NCI-H446 (cell line): ENCODE measurements around the gene ZNF668.
"Not testable (repeated sequence)": the region's sequence is repeated elsewhere in the genome, so short reads cannot be mapped to it uniquely, and the experiment has no call there.

Experiments used
- DNase-seq, 2 experiments: peaks; one replicate each; lab custom pipeline; 2025; lab: John Stamatoyannopoulos, UW

Gene ZNF668

DNA sequence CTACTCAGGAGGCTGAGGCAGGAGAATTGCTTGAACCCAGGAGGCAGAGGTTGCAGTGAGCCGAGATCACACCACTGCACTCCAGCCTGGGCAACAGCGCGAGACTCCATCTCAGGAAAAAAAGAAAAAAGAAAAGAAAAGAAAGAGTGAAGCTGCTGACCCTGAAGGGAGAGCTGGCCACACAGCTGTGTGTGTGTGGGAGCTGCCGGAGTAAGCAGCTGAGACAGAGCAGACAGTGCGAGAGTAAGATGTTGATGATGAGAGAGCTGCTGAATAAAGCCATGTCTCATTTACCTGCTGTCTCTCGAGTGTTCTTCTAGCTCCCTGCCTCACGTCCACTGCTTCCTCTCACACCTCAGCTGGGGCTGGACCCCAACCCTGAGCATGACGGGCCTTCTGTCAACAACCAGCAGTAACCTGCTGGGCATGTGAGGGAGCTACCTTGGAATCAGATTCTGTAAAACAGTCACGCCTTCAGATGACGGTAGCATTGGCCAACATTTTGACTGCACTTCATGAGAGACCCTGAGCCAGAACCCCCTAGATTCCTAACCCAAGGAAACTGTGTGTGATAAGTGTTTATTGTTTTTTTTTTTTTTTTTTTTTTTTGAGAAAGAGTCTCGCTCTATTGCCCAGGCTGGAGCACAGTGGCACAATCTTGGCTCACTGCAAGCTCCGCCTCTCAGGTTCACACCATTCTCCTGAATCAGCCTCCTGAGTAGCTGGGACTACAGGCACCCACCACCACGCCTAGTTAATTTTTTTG lies 27.0 kb upstream of the ZNF668 start:
- not testable (repeated sequence) for DNase-seq

DNA sequence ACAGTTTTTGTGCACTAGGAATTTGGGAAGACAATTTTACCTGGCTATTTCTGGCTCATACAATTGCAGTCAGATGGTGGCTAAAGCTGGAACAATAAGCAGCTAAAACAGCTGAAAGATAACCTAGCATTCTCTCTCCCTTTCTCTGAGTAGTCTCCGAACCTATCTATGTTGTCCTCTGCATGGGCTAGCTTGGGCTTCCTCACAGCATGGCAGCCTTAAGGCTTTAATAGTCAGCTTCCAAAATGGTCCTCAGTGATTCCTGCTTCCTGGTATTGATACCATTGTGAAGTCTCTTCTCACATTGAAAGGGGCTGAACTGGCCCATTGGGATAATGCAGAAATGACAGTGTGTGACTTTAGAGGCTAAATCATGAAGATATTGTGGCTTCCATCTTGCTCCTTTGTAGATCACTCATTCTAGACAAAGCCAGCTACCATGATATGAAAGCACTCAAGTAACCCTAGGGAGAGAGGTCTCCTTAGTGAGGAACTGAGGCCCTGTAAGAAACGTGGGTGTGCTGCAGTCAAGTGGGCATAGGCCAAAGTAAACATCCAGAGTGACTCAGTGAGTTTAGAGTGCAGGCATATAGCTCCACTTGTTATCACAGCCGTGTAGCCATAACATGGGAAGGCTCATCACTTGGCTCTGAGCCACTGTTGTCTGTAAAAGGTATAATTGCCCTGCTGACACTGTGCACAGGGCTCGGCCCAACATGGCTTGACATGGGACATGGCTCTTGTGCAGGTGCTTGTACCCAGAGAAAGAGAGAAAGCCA lies 26.0 kb upstream of the ZNF668 start:
- no peak for DNase-seq

DNA sequence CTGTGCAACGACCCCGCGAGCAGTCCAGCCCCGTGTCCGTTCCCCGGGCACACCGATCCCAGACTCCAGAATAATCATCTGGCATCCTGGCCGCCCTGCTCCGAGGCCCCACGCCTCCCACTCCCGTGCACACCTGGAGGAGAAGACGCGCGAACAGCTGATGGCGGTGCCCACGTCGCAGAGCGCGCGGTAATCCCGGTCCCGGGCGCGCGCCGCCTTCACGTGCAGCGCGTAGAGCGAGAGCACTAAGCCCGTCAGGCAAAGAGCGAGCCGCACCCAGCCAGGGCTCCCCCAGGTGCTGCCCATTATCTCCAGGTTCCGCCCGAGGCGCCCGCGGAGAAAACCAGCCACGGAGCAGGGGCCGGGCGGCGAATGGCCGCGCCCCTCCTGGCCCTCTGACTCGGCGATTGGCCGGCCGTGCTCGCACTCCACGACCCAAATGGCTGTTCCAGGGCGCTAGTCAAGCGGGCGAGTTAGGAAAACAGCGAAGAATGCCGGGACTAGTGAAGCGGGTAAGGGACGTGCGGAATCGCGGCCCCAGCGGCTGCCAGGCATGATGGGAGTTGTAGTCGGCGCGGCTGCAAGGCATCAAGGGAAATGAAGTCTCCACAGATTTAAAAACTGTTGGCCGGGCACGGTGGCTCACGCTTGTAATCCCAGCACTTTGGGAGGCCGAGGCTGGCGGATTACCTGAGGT lies 20.5 kb upstream of the ZNF668 start, which contains the start of gene VKORC1:
Gene VKORC1, minus strand, starts transcription at position 374 of the 697 bp plus-strand sequence. Its CDS starts 68 bp downstream, at position 306.
- peak; percentile 93 to 96 for DNase-seq

DNA sequence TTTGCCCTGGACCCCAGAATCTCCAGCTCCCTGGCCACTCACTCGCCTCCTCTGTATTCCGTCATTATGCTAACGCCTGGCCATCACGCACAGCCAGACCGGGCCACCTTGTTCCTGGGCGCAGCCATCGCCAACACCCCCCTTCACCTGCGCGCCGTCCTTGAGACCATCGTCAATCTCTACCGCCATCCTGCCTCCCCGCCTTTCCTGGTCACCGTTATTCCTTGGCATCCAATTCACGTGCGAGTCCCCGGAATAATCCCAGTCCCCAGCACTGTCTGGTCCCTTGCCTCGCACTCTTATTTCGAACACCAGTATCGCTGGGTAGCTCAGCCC lies 20.0 kb upstream of the ZNF668 start:
- no peak for DNase-seq

DNA sequence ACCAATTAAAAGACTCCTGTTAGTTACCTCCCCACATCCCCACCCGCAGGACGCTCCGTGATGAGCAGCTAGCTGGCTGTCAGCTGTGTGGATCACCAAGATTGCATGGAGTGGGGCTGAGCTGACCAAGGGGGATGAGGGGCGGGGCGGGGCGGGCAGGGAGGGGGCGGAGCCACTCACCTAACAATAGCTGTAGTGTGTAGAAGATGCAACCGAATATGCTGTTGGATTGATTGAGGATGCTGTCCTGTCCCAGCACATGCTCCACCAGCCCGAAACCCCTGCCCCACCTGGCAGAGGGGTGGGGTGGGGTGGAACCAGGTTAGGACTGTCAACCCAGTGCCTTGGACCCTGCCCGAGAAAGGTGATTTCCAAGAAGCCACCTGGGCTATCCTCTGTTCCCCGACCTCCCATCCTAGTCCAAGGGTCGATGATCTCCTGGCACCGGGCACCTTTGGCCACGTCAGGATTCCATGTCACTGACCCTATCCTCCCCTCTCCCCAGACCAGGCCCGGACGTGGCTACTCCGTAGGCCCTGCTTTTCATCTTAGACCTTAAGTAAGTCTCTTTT lies 19.2 kb upstream of the ZNF668 start:
- DNase-seq, result no peak

DNA sequence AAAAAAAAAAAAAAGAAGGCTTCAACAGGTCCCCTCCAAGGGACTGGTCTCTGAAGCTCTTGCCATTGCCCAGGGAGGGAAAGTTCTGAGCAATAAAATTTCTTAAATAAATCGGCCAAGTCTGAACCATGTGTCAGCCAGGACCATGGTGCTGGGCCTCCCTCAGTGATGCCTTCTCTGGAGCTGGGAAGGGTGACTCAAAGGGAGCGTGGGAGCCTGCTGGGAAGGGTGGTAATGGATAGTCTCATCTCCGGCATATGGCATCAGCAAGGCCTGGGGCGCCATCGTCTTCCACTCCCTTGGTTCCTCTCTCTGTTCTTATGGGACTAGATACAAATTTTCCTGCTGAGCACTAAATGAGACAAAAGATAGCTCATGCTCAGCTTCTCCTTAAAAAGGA lies 18.3 kb upstream of the ZNF668 start:
- DNase-seq, result no peak

DNA sequence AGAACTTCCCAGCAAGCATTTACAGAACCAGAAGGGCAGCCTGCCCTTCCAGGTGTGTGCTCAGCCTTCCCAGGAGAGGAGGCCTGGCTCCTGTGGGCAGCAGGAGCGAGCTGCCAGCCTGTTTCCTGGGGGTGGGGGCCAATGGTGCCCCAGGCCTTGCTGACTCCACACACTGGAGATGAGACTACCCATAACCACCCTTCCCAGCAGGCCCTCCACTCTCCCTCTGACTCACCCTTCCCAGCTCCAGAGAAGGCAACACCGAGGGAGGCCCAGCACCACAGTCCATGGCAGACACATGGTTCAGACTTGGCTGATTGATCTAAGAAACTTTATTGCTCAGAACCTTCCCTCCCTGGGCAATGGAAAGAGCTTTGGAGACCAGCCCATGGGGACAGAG lies 16.5 kb upstream of the ZNF668 start:
- no peak for DNase-seq

DNA sequence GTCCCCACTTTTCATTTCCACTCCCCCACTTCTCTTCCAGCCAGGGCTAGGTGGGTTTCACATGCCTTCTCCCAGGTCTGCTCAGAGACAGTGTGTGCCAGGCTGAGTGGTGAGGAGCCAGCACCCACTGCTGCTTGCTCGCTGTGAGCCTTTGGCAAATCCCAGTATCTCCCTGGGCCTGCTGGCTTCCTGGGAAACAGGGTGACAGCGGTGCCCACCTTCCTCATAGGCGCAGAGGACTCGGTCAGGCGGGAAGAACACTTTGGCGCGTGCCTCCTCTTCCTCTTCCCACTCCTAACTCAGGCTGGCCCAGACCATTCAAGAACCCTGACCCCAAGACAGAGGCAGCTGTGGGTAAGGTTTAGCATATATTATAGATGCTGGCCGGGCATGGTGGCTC lies 15.2 kb upstream of the ZNF668 start:
- no peak for DNase-seq

DNA sequence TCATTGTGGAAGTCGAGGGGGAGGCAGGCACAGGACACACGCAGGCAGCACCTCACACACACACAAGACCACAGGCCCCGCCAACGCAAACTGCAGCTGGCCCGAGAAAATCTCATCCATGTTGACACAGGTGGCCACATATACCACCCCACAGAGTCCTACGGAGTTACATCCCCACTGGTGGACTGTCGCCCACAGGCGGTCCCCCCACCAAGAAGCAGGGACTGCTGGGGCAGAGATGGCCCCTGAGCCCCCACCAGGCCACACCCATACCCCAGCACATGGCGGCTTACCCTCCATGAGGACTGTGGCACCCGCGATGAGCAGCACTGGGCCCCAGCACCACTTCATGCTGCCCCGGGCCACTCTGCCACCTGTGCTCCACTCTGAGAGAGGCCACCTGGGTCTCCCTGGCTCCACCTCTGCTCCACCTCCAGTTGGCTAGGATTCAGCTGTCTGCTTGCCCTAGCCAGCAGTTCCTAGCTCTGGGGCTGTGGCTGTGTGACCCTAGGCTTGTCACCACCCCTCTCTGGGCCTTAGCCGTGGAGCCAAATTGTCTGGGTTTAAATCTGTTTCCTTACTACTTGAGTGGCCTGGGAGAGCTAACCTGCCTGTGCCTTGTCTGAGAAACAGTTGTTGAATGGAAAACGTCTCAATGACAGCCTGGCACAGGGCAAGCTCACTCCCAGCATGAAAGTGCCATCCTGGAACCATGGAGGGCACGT lies 14.6 kb upstream of the ZNF668 start, which contains the start of gene PRSS53:
Gene PRSS53, minus strand, starts transcription at position 485 of the 725 bp plus-strand sequence. Its CDS starts 134 bp downstream, at position 351.
- DNase-seq, result no peak

DNA sequence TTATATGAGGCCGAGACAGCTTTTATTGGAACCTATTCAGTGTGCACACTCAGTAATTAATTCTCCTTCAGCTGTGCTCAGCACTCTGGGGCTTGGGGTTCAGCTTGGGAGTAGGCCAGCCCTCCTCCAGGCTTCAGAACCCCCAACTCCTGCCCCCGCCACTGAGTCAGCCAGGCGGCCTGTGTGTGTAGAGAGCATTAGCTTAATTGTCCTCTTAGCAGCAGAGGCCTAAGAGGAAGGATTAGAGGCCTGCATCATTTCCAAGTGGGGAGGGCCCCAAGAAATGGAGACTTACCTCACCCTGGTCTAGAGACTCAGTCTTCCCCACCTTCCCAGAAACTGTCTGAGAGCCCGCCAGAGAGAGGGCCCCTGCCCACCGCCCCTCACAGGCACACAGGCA lies 13.9 kb upstream of the ZNF668 start:
- no peak for DNase-seq

DNA sequence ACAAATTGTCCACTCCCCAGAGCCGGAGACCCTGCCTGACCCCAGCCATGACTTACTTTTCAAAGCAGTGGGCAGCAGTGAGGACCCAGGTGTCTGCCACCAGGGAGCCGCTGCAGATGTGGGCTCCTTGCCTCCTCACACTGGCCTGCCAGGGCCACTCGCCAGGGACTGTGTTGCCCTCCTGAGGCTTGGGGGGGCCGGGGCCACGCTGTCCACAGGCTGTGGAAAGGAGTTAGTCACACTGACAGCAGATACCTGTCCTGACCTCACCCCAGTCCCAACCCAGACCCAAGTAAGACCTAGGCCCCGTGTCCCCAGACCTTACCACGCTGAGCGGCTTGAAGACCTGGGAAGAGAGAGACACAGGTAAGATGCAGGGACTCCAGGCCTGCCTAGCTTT lies 13.4 kb upstream of the ZNF668 start:
- DNase-seq, result no peak

DNA sequence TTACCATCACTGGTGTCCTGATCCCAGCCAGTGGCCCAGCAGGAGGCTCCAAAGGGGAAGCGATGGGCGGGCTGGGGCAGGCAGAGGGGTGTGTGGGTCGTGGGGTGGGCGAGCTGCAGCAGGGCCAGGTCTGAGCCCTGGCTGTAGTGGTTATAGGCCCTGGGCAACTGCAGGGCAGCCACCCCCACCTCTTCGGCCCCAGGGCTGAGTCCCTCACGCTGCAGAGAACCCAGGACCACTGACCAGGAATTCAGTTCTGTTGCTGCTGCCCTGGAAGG lies 12.5 kb upstream of the ZNF668 start:
- DNase-seq, result no peak

DNA sequence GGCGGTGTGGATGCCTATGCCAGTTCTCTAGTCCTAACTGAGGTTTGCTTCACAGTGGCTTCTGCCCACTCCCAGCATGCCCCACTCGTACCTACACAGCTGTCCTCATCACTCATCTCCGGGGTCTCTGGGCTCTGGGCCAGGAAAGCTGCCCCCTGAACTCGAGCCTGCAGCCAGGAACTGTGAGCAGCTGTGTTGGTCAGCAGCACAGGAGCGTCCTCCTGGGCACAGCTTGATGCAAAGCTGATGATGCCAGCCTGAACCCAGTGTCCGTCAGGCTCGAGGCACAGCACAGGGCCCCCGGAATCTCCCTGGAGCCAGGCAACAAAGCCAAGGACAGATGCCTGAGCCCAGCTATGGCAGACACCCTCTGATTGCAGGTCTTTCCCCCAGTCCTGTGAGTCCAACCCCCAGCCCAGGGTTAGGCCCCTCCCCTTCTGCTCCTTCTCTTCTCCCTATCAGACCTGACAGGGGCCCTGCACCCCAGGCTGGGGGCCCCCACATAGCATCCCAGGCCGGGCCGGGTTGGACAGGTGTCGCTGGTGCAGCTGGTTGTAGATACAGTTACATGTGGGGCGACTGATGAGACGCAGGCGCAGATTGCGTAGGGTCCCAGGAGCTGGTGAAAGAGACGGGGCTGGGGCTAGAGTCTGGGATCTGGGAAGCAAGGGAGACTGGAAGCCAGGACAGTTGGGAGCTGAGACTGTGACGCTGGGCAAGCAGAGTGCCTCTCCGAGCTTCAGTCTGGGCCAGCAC lies 12.0 kb upstream of the ZNF668 start:
- no peak for DNase-seq

DNA sequence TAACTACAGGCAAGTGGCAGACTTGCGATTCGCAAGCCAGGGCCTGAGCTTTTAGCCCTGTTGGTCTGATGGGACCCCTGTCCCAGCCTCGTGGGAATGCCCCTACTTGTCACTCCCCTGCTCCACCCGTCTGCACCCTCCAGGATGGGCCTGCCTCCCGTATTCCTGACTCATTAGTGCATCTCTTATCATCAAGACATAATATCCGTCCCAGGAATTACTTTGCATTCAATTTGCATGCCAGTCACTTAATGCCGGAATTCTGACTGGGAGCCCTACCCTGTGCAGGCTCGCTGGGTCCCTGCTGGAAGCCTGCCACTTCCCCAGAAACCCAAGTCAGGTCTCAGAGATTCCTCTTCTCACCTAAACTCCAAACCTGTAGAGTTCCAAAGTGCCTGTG lies 11.4 kb upstream of the ZNF668 start:
- no peak for DNase-seq

DNA sequence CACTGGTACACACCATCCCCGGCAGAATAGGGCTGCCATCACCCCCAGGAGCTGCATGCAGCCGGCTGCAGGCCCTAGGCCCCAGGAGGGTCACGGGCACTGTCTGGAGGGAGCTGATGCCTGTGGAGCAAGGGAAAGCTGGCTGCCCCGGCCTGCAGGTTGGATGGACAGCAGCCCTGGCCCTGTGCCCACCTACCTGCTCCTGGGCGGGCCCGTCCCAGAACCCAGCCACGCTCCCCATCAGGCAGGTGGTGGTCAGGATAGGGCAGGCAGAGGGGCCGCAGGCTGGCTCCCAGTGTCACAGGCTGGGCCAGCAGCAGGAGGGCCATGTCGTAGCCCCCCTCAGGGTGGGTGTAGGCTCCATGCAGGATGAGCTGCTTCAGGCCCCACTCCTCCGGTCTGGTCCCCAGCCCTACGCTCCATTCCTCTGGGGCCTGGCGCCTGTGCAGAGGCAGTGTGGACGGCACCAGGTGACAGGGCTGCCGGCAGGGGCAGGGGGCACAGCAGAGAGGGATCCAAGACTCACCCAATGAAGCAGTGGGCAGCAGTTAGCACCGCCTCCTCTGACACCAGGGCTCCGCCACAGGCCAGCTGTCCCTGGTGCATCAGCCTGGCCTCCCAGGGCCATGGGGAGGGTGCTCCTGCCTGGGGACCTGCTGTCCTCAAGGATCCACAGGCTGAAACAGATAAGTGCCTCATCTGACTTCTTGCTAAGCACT lies 10.7 kb upstream of the ZNF668 start:
- DNase-seq, result no peak

DNA sequence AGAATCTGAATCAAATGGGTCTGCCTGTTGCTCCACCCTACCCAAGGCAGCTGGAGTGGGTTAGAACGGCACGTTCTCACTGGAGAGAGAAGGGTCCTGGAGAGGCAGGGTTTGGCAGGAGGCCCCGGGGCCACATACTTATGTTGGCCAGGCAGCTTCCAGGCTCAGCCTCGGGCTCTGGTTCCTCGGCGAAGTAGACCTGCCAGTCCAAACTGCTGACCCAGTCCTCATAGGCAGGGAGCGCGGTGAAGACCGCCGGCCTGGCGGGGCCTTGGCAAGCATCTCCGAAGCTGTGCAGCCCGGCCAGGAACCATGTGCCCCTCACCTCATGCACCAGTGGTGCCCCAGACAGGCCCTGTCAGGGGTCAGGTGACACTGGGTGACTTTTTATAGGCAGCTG lies 9.9 kb upstream of the ZNF668 start:
- no peak for DNase-seq

DNA sequence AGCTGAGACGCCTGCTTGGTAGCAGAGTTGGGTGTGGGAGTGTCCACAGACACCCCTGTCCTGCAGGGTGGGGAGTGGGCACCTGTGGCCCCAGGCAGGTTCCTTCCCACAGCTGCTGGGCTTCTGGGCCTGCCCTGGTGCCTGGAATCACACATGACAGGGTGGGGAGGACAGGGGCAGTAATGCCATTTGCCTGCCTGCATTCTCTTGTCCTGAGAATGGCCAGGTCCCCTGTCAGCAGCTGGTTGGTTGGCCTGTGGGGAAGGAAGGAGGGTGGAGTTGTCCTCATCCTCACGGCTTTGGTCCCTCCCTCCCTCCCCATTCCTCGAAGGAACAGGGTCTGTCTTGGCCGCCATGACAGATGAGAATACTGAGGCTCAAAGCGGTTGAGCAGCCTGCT lies 9.5 kb upstream of the ZNF668 start:
- no peak for DNase-seq

DNA sequence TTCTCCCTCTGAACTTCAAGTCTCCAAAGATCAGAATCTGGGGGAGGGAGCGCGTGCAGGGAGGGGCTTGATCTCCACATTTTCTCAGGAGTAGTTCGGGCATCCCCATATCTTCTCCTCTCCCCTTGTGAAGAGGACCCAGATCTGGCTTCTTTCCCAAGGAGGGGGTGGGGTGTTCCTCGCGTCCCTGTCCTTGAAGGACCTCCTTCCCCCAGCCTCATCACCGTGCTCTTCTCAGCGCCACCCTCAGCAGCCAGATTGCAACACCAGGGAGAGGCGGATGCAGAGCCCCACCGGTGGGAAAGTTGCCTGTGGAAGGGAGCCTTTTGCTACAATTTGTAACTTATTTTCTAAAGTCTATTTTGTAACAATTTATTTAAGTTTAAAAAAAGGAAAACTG lies 9.0 kb upstream of the ZNF668 start:
- DNase-seq, result no peak

DNA sequence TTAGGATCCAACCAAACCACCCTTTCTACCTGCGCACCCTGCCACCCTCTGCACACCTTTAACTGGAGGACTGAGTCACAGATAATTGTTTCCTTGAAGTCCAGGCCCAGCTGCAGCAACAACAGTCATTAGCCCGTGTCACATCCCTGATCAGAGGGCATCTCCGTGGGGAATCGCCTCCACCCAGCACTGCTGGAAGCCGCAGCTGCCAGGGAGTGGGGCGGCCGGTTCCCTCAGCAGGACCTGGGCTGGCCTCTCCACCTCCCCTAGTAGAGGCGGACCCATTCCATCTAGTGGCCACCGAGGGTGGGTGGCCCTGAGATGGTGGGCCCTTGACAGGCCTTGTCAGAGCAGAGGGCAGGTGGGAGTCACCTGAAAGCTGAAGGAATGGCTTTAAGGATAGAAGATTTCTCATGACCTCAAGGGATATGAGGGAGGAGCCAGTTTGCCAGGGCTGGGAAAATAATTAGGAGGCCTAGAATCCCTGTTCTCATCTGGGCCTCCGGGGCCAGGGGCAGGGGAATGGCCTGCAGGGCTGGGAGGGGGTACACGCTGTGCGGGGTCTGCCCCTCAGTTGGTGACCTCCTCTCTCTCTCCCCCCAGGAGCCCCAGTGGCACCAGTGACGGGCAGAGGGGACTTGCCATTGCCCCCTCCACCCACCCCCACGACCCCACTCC lies 8.5 kb upstream of the ZNF668 start:
- no peak for DNase-seq
